ENCODE measurements around the gene GGTLC1.
"Not testable (repeated sequence)": the region's sequence is repeated elsewhere in the genome, so short reads cannot be mapped to it uniquely, and the experiment has no call there.

The GGTLC1 gene

DNA sequence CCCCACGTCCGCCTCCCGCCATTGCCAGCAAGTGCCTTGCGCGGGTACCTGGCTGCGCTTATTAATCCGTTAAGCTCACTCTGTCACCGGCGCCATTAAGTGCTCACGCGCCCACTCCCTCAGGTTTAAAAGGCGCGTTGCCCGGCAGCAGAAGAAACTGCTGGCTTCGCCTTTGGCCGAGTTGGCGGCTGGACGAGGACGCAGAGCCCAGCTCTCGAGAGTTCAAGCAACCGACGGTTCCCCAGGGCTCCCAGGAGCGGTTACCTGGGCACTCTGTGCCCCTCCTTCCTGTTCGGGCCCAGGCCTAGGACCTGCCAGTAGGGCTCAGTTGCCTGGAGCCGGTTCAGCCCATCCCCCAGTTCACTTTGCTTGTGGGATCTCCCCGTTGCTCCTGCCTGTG, at the start of gene GGTLC1:
GGTLC1 (minus strand) TSS at position 219 of the 400 bp plus-strand sequence. CDS start 2,168 bp downstream, outside the sequence.
- DNase-seq: no peak

DNA sequence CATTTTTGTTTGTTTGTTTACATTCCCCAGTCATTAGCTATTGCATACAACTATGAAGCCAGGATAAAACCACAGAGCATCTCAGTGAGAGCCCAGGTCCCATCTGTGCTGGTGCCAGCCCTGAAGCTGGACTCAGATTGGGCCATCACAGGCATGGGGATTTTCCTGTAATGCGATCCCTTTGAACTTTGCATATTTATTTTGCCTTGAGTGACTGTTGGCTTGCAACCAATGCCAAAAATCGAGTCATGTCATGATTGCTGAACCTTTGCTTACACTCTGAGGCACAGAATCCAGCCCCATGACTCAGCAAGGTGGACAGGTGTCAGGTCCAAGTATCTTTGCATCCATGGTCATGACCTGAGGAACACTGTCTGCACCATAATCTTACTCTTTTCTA, 46.2 kb upstream of the GGTLC1 start:
- DNase-seq: no peak

DNA sequence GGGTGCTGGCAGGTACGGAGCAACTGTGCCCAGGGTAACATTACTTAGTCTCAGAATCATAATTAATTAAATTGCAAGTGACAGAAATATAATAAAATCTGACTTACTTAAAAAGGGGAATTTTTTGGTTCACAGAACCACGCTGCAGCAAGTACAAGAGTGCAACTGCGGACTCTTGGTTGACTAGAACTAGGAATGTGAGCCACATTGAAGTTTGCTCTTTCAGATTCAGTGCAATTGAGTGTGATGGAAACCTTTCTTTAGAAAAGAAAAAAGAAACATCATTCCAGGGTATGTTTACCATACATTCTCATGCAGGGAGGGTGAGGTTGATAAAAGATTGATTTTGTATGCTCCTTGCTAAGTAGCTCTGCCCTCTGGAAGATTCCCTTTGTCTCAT, 45.0 kb upstream of the GGTLC1 start:
- no peak for DNase-seq

DNA sequence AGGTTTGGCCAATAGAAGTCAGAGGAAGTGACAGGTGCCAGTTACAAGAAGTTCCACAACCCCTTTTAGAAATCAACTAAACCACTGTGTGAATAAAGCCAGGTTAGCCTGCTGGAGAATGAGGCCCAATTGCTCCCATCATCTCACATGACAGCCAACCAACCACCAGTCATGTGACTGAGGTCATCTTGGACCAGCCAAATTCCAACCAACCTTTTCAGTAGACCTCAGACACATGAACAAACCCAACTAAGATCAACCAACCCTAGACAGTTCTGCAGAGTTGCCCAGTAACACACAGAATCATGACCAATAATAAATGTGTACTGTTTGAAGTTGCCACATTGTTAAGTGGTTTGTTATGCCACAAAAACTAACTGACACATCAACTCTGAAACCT, 44.6 kb upstream of the GGTLC1 start:
- DNase-seq: no peak

DNA sequence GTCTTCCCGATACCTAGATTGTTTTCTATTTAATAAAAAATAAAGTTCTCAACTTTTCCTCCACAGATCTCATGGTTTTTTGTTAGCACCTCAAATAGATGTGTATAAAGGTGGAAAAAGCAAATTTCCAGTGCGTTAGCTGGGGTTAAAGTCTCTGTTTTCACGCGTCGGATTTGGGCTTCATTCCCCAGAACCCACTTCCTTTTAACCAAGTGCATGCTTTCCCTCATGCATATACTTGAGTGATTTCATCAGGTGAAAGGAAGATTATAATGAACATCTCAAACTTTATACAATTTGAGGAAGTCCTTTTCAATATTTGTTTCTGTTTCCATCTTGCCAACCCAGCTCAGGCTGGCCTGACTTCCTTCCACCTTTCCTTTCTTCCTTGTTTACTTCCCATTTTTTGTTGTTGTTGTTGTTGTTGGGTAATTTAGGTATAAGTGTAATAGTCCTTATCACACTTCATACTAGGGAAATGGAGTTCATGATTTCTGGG, 43.9 kb upstream of the GGTLC1 start:
- no peak for DNase-seq

DNA sequence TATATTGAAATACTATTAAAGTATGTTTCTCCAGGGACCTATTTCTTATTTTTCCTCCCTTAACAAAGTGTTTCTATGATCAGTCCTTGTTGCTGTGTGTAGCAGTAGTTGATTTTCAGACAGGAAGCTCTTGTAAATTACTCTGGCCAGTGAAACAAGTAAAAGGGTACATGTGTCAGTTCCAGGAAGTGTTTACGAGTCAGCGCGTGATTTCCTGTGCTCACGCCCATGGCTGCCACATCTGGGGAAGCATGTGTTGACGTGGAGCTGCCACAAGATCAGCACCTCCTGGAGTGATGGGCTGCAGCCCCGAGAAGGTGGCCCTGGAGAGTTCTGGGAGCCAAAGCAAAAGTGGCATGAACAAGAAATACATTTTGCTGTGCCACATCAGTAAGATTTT, 38.6 kb upstream of the GGTLC1 start:
- no peak for DNase-seq

DNA sequence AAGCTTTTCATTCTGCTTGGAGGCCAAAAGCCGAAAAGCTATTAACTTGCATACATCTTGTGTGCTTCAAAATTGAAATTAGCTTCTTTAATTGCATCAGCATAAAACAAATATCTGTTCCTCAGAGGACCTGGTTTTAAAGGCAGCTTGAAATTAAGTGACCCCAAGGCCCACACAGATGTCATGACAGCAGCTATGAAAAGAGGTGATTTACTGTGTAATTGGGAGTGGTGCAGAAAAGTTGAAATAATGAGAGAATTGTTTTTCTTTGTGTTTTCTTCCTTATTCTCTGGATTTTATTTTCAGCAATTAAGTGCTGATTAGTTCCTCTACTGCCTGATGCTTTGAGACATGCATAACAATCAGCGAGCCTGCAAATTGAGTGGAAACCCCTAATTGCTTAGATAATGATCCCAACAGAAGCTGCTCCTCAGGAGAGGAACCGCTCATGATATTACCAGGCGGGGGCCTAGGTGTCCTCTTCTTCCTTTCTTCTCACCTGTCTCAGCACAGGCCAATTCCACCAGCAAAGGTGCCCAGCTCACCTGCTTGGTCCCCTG, 34.1 kb upstream of the GGTLC1 start:
- no peak for DNase-seq

- no peak for DNase-seq
Observed at GRCh38 chr20:24018796-24019195, 30.2 kb upstream of the GGTLC1 start.

GRCh38 chr20:24017458-24017755, 28.8 kb upstream of the GGTLC1 start:
- DNase-seq: no peak

- DNase-seq: no peak
Observed at GRCh38 chr20:24016607-24017457, 28.3 kb upstream of the GGTLC1 start.

DNA sequence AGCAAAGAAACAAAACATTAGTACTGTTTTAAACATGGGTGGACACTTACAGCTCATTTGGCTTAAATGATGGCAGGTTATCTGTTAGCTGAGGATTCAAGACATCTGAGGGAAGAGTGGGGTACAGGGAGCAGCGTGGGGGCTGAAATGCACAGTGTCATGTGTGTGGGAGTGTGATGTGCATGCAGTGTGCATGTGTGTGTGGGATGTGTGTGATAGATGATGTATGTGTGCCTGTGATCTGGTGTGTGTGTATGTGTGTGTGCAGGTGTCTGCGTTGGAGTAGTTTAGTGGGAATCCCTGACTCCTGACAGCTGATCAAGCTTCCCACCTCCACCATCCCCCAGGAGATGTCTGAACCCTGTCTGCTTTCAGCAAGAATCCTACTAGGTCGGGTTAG, 25.4 kb upstream of the GGTLC1 start:
- DNase-seq: no peak

DNA sequence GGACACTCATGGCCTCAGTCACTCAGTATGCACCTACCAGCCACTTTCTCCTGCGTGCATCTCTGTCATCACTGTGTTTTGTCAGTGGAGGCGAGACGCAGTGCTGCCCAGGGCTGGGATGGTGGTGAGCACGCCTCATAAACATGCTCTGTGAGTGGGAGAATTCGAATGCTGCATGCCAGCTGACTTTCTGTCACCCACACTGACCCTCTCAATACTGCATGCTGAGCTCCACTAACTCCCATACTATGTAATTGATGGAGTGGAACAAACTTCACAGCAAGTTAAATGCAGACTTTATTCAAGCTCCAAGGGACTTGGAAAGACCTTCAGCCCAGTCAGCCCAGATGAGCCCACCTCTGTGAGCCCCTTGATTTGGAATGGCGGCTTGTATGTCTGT, 22.7 kb upstream of the GGTLC1 start:
- no peak for DNase-seq

- DNase-seq: no peak
Observed at GRCh38 chr20:24007758-24008157, 19.2 kb upstream of the GGTLC1 start.

- no peak for DNase-seq
Observed at GRCh38 chr20:24007073-24007595, 18.6 kb upstream of the GGTLC1 start.

GRCh38 chr20:24006626-24007025, 18.0 kb upstream of the GGTLC1 start:
- no peak for DNase-seq

DNA sequence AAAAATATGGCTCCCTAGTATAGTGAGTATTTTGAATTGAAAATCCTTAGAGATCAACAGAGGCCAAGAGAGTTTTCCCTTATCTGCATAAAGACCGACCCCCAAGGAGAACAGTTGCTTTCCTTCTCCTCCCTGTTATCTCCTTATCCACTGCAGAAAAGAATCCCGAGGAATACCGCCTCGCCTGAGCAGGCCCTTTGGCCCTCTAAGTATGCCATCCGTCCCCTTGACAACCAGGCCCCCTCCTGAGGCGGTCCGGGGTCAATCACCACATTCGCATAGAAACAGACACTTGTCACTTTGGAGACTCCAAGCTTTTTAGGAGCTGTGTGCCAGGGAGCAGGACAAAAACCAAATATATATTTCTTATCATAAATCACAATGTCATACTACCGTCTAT, 15.9 kb upstream of the GGTLC1 start:
- DNase-seq: no peak

DNA sequence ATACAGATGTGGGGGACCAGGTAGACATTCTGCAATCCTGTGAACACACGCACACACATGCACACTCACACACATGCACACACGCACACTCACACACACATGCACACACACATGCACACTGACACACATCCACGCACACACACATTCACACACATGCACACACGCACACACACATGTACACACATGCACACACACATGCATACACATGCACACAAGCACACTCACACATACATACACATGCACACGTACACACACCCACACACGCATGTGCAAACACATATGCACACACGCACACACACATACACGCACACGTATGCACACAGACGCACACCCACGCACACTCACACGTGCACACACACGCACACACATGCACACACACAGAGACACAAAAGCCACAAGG, 14.3 kb upstream of the GGTLC1 start:
- DNase-seq: no peak

GRCh38 chr20:24001712-24002405, 13.3 kb upstream of the GGTLC1 start:
- no peak for DNase-seq

GRCh38 chr20:23998844-23999243, 10.3 kb upstream of the GGTLC1 start:
- no peak for DNase-seq

DNA sequence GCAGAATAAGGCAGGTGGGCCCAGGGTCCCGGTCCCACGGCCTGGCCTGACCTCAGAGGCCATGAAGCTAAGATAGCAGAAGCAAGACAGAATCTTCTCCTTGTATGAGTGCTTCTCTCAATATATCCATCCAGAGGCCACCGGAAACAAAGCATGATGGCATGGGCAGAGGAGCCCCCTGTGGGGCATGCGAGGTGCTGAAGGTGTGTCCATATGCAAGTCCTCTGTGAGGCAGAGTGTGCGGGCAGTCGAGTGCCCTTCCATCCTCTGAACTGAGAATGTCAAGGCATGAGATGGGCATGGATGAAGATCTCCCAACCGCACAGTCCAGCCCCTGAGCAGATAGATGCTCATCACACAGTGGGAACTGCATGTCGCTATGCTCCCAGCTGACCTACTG, 9.8 kb upstream of the GGTLC1 start:
- DNase-seq: no peak

- DNase-seq: peak; percentile 30
Observed at GRCh38 chr20:23995905-23996666, 7.5 kb upstream of the GGTLC1 start.

DNA sequence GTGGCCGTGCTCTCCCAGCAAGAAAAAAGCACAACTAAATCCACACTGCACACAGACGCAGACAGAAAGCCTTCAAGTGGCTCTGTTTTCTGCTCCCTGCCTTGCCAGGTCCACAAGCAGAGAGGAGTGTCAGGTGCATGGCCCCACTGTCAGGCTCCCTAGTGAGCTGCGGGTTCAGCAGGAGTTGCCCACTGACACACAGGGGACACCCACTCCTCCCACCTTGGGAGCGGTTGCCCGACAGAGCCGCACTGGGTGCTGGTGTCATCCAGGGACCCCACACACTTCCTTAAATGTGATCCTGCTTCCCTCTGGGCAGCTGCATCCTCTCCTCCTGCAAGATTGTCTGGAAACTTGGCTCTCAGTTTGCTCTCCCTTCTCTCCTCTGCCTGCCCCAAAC, 6.7 kb upstream of the GGTLC1 start:
- DNase-seq: not testable (repeated sequence)

GRCh38 chr20:23994001-23994633, 5.5 kb upstream of the GGTLC1 start:
- DNase-seq: not testable (repeated sequence)
